ENCODE data around the gene SHANK2. TPM values are rescaled to one million over a fixed set of nuclear protein-coding genes. Genes with fewer than 3 reads are reported as not detected.

The SHANK2 gene
- total RNA-seq, 1 donor from 2014 or later = 8.1 TPM

DNA sequence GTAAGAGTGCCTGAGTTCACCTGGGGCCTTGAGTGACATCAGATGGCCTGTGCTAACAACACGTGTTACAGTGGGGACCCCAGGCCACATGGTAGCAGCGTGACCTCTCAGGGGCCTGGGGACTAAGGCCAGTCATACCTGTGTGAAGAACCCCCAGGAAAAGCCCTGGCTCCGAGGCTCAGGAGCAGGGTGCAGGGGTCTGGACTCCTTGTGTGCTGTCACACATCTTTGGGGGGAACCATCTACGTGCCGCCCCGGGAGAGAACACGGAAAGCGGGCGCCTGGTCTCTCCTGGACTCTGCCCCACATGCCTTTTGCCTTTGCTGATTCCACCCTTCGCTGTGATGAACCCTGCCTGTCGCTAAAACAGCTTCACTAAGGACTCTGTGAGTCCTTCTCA lies 48.7 kb downstream of the SHANK2 start:
- Mint-ChIP-seq H3K27ac (no peak overlapping the region), H3K4me3 (no peak overlapping the region), H3K27me3 (ENCODE audit: insufficient read depth, low read depth) (peaks cover 7% of the 10 kb centered on the region), H3K4me1 (peaks cover 11% of the 10 kb centered on the region), H3K9me3 (peaks cover 4% of the 10 kb centered on the region), H3K36me3 (no peaks in the 10 kb centered on the region)
- Histone ChIP-seq H3K27me3 (no peaks in the 10 kb centered on the region), H3K79me2 (ENCODE audit: low read depth) (no peaks in the 10 kb centered on the region), H4K20me1 (ENCODE audit: low read depth) (no peaks in the 10 kb centered on the region), H2AFZ (replicated peaks) (no peak overlapping the region), H3K4me1 (peaks cover 10% of the 10 kb centered on the region), H3K9me3 (ENCODE audit: low read depth) (no peaks in the 10 kb centered on the region), H3K36me3 (no peaks in the 10 kb centered on the region), H3F3A (ENCODE audit: low read depth) (no peaks in the 10 kb centered on the region), H3K4me2 (no peak overlapping the region), H3K9ac (no peak overlapping the region), H3K27ac (no peak overlapping the region), H3K4me3 (no peak overlapping the region)
- no peak for TF ChIP-seq EZH2 (IDR thresholded peaks at IDR 0.05)
- no peak for TF ChIP-seq EZH2phosphoT487 (IDR thresholded peaks at IDR 0.05)
- TF ChIP-seq, protein P1, sequence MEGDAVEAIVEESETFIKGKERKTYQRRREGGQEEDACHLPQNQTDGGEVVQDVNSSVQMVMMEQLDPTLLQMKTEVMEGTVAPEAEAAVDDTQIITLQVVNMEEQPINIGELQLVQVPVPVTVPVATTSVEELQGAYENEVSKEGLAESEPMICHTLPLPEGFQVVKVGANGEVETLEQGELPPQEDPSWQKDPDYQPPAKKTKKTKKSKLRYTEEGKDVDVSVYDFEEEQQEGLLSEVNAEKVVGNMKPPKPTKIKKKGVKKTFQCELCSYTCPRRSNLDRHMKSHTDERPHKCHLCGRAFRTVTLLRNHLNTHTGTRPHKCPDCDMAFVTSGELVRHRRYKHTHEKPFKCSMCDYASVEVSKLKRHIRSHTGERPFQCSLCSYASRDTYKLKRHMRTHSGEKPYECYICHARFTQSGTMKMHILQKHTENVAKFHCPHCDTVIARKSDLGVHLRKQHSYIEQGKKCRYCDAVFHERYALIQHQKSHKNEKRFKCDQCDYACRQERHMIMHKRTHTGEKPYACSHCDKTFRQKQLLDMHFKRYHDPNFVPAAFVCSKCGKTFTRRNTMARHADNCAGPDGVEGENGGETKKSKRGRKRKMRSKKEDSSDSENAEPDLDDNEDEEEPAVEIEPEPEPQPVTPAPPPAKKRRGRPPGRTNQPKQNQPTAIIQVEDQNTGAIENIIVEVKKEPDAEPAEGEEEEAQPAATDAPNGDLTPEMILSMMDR (IDR thresholded peaks at IDR 0.05) = no peak
- no peak for DNase-seq (ENCODE audit: low spot score)

DNA sequence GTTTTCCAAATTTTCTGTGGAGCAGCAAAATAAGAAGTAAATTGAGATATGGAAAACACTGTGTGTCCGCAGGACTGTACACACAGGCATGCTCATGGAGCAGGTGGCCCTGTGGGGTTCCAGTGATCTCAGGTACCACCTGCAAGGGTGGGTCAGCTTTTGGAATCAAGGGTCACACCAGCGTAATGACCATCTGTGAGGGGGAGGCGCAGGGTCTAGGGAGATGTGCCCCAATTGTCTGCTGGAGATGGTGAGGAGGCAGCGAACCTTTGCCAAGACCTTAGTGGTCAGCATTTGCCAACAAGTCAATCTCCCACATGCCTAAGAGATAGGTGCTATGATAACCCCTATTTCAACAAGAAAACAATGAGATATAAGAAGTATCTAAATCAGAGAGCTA lies 49.4 kb downstream of the SHANK2 start:
- Histone ChIP-seq H3K79me2 (ENCODE audit: low read depth) (no peaks in the 10 kb centered on the region), H4K20me1 (ENCODE audit: low read depth) (no peaks in the 10 kb centered on the region)

DNA sequence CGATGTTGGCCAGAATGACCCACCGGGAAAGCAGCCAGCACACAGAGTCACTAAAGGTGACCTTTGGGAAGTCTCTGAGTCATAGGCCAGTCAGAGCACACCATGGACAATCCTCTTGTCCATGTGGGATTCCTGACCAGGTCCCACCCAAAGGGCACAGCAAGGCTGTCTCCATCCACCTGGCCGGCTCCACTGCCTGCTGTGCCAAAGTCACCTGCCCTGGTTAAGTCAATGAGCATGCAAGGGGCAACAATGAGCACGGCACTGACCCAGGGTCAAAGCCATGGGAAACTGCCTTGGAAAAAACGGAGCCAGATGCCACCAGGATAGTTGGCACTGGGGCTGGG lies 49.8 kb downstream of the SHANK2 start:
- DNase-seq (ENCODE audit: low spot score) = no peak
- Mint-ChIP-seq H3K27ac (no peak overlapping the region), H3K4me3 (no peak overlapping the region), H3K9me3 (peaks cover under 1% of the 10 kb centered on the region), H3K36me3 (no peaks in the 10 kb centered on the region), H3K27me3 (ENCODE audit: insufficient read depth, low read depth) (peaks cover 7% of the 10 kb centered on the region), H3K4me1 (peaks cover 11% of the 10 kb centered on the region)
- Histone ChIP-seq H3K36me3 (no peaks in the 10 kb centered on the region), H3K4me2 (no peak overlapping the region), H3F3A (ENCODE audit: low read depth) (no peaks in the 10 kb centered on the region), H3K27me3 (no peaks in the 10 kb centered on the region), H3K27ac (no peak overlapping the region), H2AFZ (replicated peaks) (no peak overlapping the region), H4K20me1 (ENCODE audit: low read depth) (no peaks in the 10 kb centered on the region), H3K9me3 (ENCODE audit: low read depth) (no peaks in the 10 kb centered on the region), H3K79me2 (ENCODE audit: low read depth) (no peaks in the 10 kb centered on the region), H3K4me1 (peaks cover 10% of the 10 kb centered on the region), H3K4me3 (no peak overlapping the region), H3K9ac (no peak overlapping the region)
- TF ChIP-seq EZH2 (IDR thresholded peaks at IDR 0.05) (no peak), EZH2phosphoT487 (IDR thresholded peaks at IDR 0.05) (no peak)
- TF ChIP-seq, protein P1 (IDR thresholded peaks at IDR 0.05) = no peak

More for the DNA sequence above, 49.4 kb downstream of the SHANK2 start:
- H3K36me3 ChIP-seq = no peaks in the 10 kb centered on the region
- no peaks in the 10 kb centered on the region for H3K27me3 ChIP-seq
- H3K4me2 ChIP-seq = no peak overlapping the region
- no peaks in the 10 kb centered on the region for H3F3A ChIP-seq (ENCODE audit: low read depth)
- no peak overlapping the region for H3K27ac ChIP-seq
- DNase-seq (ENCODE audit: low spot score) = no peak
- Mint-ChIP-seq H3K4me3 (no peak overlapping the region), H3K9me3 (peaks cover 2% of the 10 kb centered on the region), H3K36me3 (no peaks in the 10 kb centered on the region), H3K27me3 (ENCODE audit: insufficient read depth, low read depth) (peaks cover 7% of the 10 kb centered on the region), H3K4me1 (peaks cover 11% of the 10 kb centered on the region), H3K27ac (no peak overlapping the region)
- H3K4me3 ChIP-seq = no peak overlapping the region
- peaks cover 10% of the 10 kb centered on the region for H3K4me1 ChIP-seq
- no peak for TF ChIP-seq EZH2phosphoT487 (IDR thresholded peaks at IDR 0.05)
- no peak for TF ChIP-seq EZH2 (IDR thresholded peaks at IDR 0.05)
- TF ChIP-seq, protein P1 (IDR thresholded peaks at IDR 0.05) = no peak
- no peaks in the 10 kb centered on the region for H3K9me3 ChIP-seq (ENCODE audit: low read depth)
- no peak overlapping the region for H2AFZ ChIP-seq (replicated peaks)
- no peak overlapping the region for H3K9ac ChIP-seq

Other genes starting within 250 kb of the SHANK2 start
- 36.7 and 69.8 TPM in 2 replicates for gene DHCR7, start 195.8 kb upstream of the SHANK2 start, total RNA-seq (ENCODE audit: low replicate concordance)
- 25.0 and 40.0 TPM in 2 replicates for gene NADSYN1, start 200.6 kb upstream of the SHANK2 start, total RNA-seq (ENCODE audit: low replicate concordance)